GM21367 (cell line): Measurements from ENCODE around the gene ALOX5AP.
A peak's percentile ranks its signal among the peaks of the same experiment; 100 is the strongest.

Experiments used
- ATAC-seq: cut with Tn5 transposase; IDR thresholded peaks from one replicate; pipeline ENCODE4 v1.9.1; 2021; ENCODE audit not compliant: unreplicated experiment

The ALOX5AP gene

GRCh38 chr13:30712536-30713532, 22.5 kb upstream of the ALOX5AP start:
- no peak for ATAC-seq

GRCh38 chr13:30714629-30715371, 20.5 kb upstream of the ALOX5AP start:
- no peak for ATAC-seq

DNA sequence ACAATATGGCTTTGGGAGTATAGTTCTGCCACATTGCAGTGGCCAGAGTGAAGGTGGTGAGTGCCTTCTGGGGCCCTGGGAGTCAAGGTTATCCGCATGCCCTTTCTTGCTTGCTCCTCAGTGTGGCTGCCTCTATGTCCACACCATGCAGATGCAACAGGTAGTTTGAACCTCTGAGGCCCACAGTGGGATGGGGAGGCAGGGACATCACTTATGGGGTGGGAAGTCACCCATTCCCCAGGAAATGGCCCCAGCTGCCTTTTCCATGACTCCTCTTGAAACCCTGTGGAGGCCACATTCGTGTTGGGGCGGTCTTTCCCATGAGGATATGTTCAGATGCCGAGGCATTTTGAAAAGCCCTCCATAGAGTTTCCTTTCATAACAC, 20.0 kb upstream of the ALOX5AP start:
- ATAC-seq: no peak

DNA sequence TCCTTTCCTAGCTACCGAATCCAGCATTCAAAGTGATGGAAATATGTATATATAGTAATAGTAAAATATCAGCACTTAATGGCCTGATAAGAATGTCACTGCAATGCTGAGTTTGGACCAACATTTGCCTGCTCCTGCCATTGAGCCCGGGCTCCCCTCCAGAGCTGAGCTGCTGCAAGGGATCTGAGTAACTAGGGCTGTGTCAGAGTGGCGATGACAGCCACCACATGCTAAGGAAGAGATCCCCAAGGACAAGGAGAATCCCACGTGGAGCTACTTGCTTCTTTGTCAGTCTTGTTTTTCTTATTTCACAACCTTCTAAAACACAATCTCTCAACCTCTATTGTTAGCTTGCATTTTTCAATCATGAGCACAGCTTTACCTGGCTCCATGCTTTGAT, 19.5 kb upstream of the ALOX5AP start:
- ATAC-seq: no peak

- ATAC-seq: no peak
Measured at GRCh38 chr13:30718661-30719524, 16.4 kb upstream of the ALOX5AP start.

- ATAC-seq: no peak
Measured at GRCh38 chr13:30719525-30719914, 15.8 kb upstream of the ALOX5AP start.

DNA sequence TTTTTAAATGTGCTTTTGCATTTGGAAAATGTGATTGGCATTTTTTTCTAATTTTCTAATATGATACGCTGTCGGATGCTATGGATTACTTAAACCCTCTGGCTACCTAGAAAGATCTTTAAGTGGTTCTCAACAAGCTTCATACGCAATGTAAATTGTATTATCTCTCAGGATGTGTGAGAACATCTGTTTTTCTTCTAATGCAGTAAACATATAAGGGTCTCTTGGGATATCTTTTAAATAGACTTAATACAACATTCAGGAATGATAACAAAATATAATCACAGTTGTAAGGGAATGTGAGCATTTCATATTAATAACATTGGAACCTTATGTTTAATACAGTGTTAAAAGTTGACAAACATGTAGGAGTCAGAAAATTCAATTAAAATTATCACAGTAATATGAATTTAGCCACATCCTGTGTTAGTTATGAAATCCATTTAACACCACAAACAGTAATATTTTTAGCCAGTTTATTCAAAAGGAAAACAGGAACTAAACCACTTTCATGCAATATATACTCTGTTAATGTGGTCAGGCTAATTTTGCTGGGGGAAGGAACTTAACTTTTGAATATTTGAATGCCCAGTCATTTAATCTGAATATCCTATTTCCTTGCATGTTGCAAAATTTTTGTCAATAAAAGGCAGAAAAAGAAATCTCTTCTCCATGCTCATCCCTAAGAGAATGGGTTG, 15.0 kb upstream of the ALOX5AP start:
- peak; percentile 55 for ATAC-seq

DNA sequence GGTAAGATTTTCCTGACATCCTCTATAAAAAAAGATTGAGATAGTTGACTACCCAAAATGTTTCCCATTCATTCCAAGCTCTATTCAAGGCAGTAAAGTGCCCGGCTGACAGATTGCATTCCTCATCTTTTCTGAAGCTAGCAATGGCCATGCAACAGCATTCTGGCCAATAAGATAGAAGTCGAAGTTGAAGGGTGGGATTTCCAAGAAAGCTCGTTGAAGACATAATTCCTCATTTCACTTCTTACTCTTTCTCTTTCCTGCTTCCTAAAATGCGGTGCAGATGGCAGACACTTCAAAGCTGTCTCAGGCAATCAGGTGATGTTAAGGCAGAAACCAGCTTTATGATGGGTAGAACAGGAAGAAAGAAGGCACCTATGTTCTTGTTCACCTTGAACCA, 13.4 kb upstream of the ALOX5AP start:
- ATAC-seq: no peak

DNA sequence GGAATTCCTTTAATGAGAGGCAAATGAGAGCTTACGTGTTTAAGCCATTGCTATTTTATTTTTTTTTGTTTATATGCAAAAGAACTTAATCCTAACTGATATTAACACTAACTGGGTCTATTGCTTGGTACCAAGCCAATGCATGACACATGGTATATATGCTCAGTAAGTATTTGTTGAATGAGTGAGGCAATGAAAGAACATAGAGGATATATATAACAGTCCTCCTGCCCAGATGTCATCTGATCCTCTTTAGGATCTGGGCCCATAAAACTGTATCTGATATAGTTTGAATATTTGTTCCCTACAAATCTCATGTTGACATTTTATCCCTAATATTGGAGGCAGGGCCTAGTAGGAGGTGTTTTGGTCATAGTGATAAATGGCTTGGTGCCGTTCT, 13.0 kb upstream of the ALOX5AP start:
- ATAC-seq: no peak

DNA sequence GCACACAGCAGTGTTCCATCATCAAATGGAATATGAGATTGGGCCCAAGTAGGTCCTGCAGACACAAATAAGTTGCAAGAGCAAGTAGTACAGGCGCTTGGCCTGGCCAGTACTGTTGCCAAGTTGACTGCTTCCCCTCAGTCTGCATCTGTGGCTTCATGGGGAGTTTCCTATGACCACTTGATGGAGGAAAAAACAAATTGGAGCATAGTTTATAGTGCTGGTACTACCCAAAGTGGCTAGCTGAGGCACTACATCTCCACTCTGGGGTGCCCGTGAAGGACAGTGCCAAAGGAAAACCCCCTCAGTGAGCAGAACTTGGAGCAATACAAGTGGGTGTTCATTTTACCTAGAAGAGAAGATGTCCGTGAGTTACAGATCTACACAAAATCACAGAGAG, 10.6 kb upstream of the ALOX5AP start:
- ATAC-seq: no peak

DNA sequence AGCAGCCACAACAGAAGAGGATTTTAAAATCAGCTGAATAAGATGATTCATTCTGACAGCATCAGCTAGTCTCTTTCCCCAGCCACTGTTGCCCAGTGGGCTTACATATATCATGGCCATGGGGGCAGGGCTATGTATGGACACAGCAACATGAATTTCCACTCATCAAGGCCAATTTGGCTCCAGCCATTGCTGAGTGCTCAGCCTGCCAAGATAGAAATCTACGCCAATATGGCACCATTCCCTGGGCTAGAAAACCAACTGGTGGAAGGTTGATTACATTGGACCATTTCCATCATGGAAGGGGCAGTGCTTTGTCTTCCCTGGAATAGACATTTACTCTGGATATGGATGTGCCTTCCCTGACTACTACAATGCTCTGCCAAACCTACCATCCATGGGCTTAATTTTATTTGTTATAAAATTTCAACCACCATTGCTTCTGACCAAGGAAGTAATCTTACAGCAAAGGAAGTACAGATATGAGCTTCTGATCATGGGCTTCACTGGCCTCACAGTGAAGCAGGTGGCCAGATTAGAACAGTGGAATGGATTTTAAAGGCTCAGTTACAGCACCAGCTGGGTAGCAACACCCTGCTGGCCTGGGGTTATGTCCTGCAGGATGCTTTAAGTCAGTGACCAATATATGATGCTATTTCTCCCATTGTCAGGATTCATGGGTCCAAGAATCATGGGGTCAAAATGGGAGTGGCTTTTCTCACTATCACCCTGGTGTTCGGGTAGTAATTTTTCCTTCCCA, 9.8 kb upstream of the ALOX5AP start:
- no peak for ATAC-seq

DNA sequence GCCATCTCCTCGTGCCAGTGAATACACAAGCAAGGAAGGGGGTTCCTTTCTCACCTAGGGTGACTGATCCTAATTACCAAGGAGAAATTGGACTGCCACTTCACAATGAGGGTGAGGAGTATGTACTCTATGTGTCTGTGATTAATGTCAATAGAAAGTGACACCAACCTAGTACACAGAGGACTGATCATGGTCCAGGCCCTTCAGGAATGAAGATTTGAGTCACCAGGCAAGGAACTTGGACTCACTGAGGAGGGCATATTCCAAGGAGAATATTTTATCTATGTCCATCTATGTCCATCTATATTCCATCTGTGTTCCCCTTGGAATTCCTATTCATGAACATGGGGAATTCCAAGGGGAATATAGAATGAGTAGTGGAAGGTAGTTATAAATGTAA, 9.2 kb upstream of the ALOX5AP start:
- no peak for ATAC-seq

- ATAC-seq: no peak
Measured at GRCh38 chr13:30727491-30728355, 7.6 kb upstream of the ALOX5AP start.

DNA sequence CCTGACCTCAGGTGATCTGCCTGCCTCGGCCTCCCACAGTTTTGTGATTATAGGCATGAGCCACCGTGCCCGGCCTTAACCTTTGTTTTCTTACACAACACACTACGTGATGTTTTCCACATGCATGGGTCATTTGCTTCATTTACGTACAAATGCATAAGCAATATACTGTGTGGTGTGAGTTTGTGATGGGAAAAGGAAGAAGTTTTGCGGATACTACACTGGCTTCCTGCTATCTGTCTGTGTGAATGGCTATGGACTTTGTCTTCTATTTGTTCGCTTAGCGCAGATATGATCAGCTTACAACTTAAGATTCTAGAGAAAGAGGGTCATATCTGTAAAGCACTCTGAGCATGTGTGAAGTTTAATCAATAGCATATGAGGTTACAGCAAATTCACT, 5.5 kb upstream of the ALOX5AP start:
- ATAC-seq: no peak

- no peak for ATAC-seq
Measured at GRCh38 chr13:30730526-30730925, 4.8 kb upstream of the ALOX5AP start.

GRCh38 chr13:30731361-30732045, 3.8 kb upstream of the ALOX5AP start:
- no peak for ATAC-seq

- no peak for ATAC-seq
Measured at GRCh38 chr13:30732046-30732390, 3.3 kb upstream of the ALOX5AP start.

DNA sequence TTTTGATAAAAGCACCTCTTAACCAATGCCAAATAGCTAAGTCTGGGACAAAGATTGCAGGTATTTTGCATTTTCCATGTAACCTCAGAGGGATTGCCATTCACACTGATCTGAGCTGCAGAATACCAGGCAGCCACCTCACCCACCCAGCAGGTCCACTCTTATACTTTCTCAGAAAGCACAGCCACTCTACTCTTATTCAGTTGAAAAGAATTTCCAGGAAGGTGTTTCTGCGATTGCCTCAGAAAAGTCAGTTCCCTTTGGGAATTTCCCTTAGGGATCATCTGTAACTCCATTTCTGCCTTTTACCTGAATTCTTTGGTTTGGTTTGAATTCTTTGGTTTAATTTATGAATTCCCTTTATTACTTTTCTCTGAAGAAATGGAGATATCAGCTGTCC, 904 bp upstream of the ALOX5AP start:
- no peak for ATAC-seq

DNA sequence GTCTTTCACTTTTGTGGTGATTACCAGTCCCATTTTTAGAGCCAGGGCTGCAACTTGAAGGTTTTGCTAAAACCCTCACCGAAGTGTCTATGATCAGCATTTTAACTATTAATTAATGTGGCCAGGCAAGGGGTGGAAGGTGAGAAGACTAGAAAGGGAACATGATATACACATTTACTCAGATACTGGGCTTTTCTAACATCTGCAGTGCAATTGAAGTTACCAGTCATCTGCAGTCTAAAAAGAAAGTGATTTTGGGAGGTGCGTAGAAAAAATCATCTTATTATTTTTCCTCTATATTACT, 481 bp downstream of the ALOX5AP start:
- no peak for ATAC-seq
